ENCODE results near the gene NAT9. TPM values are rescaled to one million over a fixed set of nuclear protein-coding genes. Genes with fewer than 3 reads are reported as not detected.

Gene NAT9
- total RNA-seq, 1 donor from 2014 or later = 43.7 TPM

DNA sequence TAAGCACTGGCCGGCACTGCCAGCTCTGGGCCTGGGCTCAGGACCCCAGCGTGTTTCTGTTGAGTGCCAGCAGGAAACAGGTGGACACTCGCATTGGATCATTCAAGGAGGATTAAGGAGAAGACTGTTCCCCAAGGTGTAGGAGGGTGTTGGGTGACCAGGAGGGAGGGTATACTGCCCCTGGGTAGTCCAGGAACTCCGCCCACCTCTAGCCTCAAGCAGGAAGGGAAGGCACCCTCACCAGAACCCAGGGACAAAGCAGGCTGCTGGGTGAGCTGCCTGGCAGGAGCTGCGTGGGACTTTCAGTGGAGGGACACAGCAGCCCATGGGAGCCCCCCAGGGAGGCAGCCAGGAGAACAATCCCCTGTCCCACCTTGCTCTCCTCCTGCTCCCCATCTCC is 46.8 kb downstream of the NAT9 start:
- DNase-seq (ENCODE audit: low spot score) = no peak

DNA sequence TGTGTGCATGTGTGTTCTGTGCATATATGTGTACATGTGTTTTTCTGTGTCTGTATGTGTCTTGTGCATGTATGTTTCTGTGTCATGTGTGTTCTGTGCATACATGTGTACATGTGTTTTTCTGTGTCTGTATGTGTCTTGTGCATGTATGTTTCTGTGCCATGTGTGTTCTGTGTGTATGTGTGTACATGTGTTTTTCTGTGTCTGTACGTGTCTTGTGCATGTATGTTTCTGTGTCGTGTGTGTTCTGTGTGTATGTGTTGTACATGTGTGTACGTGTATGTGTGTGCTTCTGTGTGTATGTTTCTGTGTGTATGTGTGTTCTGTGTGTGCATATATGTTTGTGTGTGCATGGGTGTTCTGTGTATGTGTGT is 47.5 kb downstream of the NAT9 start:
- DNase-seq (ENCODE audit: low spot score) = no peak

DNA sequence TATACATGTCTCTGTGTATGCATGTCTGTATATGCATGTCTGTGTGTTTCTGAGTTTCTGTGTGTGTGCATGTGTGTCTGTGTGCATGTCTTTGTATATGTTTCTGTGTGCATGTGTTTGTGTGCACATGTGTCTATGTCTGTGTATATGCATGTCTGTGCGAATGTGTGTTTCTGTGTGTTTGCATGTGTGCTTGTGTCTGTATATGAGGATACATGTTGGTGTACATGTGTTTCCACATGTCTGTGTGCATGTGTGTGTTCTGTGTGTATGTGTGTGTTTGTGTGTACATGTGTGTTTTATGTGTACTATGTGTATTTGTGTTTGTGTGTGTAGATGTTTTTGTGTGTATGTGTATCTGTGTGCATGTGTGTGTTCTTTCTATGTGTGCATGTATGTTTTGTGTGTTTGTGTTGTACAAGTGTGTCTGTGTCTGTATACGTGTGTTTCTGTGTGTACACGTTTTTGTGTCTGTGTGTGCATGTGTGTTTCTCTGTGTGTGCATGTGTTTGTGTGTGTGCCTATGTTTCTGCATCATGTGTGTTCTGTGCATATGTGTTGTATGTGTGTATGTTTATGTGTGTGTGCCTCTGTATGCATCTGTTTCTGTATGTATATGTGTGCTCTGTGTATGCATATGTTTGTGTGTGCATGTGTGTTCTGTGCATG is 48.0 kb downstream of the NAT9 start:
- DNase-seq (ENCODE audit: low spot score) = no peak

DNA sequence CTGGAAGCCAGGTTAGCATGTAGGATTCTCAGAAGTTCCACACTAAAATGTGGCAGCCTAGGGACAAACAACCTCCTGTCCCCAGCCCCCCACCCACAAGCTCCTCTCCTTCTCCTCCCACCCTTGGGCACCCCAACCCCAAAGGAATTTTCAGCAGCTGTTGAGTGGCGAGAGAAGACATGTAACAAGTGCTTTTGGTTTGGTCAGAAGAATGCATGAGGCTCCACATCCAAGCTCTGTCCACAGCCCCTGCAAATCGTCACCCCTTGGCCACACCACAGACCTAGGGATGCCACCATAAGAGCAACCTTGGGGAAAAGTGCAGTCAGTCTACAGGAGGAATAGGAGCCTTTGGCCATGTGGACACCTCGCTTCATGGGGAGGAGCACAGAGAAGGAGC is 51.0 kb downstream of the NAT9 start:
- DNase-seq (ENCODE audit: low spot score) = no peak

DNA sequence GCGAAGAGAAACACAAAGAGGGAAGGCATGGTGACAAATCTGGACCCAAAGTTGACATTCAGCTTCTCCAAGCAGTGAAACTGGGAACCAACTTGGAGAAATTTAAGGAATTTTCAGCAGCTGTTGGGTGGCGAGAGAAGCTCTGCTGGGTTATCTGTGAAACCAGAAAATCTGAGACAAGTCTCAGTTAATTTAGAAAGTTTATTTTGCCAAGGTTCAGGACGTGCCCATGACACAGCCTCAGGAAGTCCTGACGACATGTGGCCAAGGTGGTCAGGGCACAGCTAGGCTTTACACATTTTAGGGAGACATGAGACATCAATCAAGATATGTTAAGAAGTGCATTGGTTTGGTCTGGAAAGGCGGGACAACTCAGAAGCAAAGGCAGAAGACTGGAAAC is 52.3 kb downstream of the NAT9 start:
- no peak for DNase-seq (ENCODE audit: low spot score)

DNA sequence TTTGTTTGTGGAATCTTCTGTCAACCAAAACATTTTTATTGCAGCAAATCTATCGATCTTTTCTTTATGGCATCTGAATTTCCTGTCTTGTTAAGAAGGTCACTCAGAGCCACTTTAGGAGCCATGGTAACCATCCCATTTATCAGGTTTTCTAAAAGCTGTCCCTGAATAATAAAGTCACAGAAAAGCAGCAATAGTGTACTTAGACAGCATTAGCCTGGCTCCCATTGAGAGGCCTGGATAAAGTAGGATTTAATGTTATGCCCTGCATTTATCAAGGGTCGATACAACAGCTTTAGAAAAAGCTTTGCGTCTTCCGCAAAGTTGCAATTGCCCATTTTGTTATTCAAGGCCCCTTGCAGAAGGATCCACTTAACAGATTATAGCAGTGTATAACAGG is 53.4 kb downstream of the NAT9 start:
- DNase-seq (ENCODE audit: low spot score) = no peak

Other genes starting within 250 kb of the NAT9 start
- 0.49 TPM for gene CD300LB, start 244.9 kb downstream of the NAT9 start, total RNA-seq
- gene CD300C, start 230.2 kb downstream of the NAT9 start, total RNA-seq = 2.9 TPM
- not detected for gene CD300H, start 208.8 kb downstream of the NAT9 start, total RNA-seq
- not detected for gene CD300LD, start 184.1 kb downstream of the NAT9 start, total RNA-seq
- gene CD300E, start 152.6 kb downstream of the NAT9 start, total RNA-seq = 0.35 TPM
- gene CD300LF, start 63.4 kb downstream of the NAT9 start, total RNA-seq = 1.8 TPM
- gene RAB37, start 39.1 kb downstream of the NAT9 start, total RNA-seq = 5.1 TPM
- gene NHERF1, start 27.7 kb downstream of the NAT9 start, total RNA-seq = 568 TPM
- 0.43 TPM for gene GRIN2C, start 83.5 kb upstream of the NAT9 start, total RNA-seq
- gene FDXR, start 96.6 kb upstream of the NAT9 start, total RNA-seq = 9.3 TPM
- gene FADS6, start 117.3 kb upstream of the NAT9 start, total RNA-seq = 0.12 TPM
- 0.09 TPM for gene USH1G, start 146.9 kb upstream of the NAT9 start, total RNA-seq
- not detected for gene OTOP2, start 147.9 kb upstream of the NAT9 start, total RNA-seq
- gene OTOP3, start 159.6 kb upstream of the NAT9 start, total RNA-seq = not detected
- gene HID1, start 196.4 kb upstream of the NAT9 start, total RNA-seq = 186 TPM
- 83.8 TPM for gene CDR2L, start 211.3 kb upstream of the NAT9 start, total RNA-seq
- 16.7 TPM for gene MRPL58, start 236.3 kb upstream of the NAT9 start, total RNA-seq